ENCODE measurements around the gene PACRG.

Gene PACRG

GRCh38 chr6:163199371-163199770 is 471.6 kb downstream of the PACRG start:
- no peak for DNase-seq (ENCODE audit: low read depth in 2 of 2)

- DNase-seq (ENCODE audit: low read depth in 2 of 2), result no peak
Measured at GRCh38 chr6:163200289-163200688, 472.5 kb downstream of the PACRG start.

GRCh38 chr6:163200694-163201093 is 472.9 kb downstream of the PACRG start:
- no peak for DNase-seq (ENCODE audit: low read depth in 2 of 2)

GRCh38 chr6:163201855-163202254 is 474.1 kb downstream of the PACRG start:
- DNase-seq (ENCODE audit: low read depth in 2 of 2), result no peak

- no peak for DNase-seq (ENCODE audit: low read depth in 2 of 2)
Measured at GRCh38 chr6:163206196-163206595, 478.4 kb downstream of the PACRG start.

- DNase-seq (ENCODE audit: low read depth in 2 of 2), result no peak
Measured at GRCh38 chr6:163207431-163208383, 479.9 kb downstream of the PACRG start.

- no peak for DNase-seq (ENCODE audit: low read depth in 2 of 2)
Measured at GRCh38 chr6:163209005-163209404, 481.2 kb downstream of the PACRG start.

- no peak for DNase-seq (ENCODE audit: low read depth in 2 of 2)
Measured at GRCh38 chr6:163212123-163212522, 484.3 kb downstream of the PACRG start.

GRCh38 chr6:163214259-163214658 is 486.5 kb downstream of the PACRG start:
- DNase-seq (ENCODE audit: low read depth in 2 of 2), result no peak

- DNase-seq (ENCODE audit: low read depth in 2 of 2), result no peak
Measured at GRCh38 chr6:163218361-163218894, 490.7 kb downstream of the PACRG start.

- no peak for DNase-seq (ENCODE audit: low read depth in 2 of 2)
Measured at GRCh38 chr6:163226181-163226835, 498.5 kb downstream of the PACRG start.

- no peak for DNase-seq (ENCODE audit: low read depth in 2 of 2)
Measured at GRCh38 chr6:163226836-163227485, 499.2 kb downstream of the PACRG start.

- DNase-seq (ENCODE audit: low read depth in 2 of 2), result no peak
Measured at GRCh38 chr6:163228041-163228440, 500.3 kb downstream of the PACRG start.

GRCh38 chr6:163229050-163229449 is 501.3 kb downstream of the PACRG start:
- no peak for DNase-seq (ENCODE audit: low read depth in 2 of 2)

- DNase-seq (ENCODE audit: low read depth in 2 of 2), result no peak
Measured at GRCh38 chr6:163230901-163231300, 503.1 kb downstream of the PACRG start.

- no peak for DNase-seq (ENCODE audit: low read depth in 2 of 2)
Measured at GRCh38 chr6:163231356-163232014, 503.7 kb downstream of the PACRG start.

- DNase-seq (ENCODE audit: low read depth in 2 of 2), result no peak
Measured at GRCh38 chr6:163232015-163232523, 504.3 kb downstream of the PACRG start.

- no peak for DNase-seq (ENCODE audit: low read depth in 2 of 2)
Measured at GRCh38 chr6:163232649-163233048, 504.9 kb downstream of the PACRG start.

GRCh38 chr6:163237110-163237509 is 509.3 kb downstream of the PACRG start:
- no peak for DNase-seq (ENCODE audit: low read depth in 2 of 2)

GRCh38 chr6:163239572-163240340 is 512.0 kb downstream of the PACRG start:
- DNase-seq (ENCODE audit: low read depth in 2 of 2), result no peak

- DNase-seq (ENCODE audit: low read depth in 2 of 2), result no peak
Measured at GRCh38 chr6:163240556-163240955, 512.8 kb downstream of the PACRG start.
